HL-60/S4 treated with retinoic acid at 250 ng/mL for 4 days and 3 days (cell line): Measurements from ENCODE around the gene COL6A2.
"Not testable (repeated sequence)": the region's sequence is repeated elsewhere in the genome, so short reads cannot be mapped to it uniquely, and the experiment has no call there.

Source experiments
- in situ Hi-C: fragments of 300-500 bp; cut with MboI; formaldehyde crosslinking; loops from 2 replicates; pipeline ENCODE4 v1.7.0; 2022; ENCODE audit warnings: low sequenced_read_pairs

COL6A2 gene

DNA sequence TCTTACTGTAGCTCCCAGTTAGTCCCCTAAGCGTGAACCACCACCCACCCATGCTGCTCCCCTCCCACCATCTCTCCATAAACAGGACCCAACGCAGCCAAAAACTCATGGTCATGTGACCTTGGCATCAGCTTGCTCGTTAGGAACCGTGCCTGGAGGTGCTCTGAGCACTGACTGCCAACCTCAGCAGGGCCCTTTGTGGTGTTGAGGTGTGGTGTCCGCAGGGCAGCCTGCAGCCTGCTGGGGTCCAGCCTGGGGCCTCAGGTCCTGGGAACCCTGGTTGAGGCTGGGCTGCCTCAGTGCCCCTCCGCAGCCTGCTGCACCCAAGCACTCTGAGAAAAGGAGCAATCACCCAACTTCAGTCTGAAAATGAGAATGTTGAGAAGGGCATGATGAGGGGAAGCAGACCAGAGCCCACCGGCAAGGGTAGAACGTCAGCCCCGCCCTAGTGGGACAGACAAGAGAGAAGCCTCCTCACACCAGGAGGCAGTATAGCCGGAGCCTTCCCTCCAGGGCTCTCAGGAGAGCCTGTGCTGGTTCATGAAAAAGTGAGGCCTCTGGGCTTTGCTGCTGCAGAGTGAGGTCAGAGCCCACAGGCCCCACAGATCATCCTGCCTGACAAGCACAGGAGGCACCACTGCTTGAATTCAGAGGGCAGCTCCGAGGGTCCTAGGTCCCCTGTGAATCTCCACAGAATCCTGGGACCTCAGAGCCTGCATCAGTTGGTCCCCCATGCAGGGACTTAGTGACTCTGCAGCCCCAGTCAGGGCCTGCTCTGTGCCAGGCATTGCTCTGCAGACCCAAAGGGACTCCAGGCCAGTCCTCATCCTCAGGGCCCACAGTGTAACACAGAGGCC lies 4.9 kb upstream of the COL6A2 start:
- in situ Hi-C loops: no loop called here

GRCh38 chr21:46093668-46094400 lies 4.1 kb upstream of the COL6A2 start:
- in situ Hi-C loops: no loop called here

DNA sequence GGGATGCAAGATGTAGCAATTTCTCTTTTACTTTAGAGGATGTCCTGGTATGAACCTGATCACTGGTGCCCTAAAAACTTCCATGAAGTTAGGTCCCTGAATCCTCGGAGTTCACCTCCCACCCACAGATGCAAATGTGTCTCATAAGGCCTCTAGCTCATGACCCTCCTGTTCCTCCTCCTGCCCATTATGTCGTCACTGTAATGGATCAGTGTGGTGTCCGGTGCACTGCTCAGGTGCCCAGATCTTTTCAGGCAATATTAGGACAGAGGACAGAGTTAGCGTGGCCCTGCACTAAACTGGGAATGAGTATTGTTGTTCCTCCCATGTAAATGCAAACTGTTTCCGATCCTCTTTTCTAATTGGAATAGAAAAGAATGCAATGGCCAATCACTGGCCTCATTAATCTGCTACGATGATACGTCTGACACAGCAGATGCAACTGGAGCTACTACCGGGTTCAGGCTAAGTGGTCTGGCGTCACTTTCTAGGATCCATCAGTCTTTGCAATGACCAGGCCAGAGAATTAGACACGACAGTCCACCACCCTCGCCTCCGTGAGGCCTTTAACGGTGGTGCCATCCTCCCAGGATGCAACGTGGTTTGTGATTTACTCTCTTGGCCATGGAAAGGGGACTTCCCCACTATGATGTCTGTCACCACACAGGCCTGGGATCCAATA lies 3.4 kb upstream of the COL6A2 start:
- in situ Hi-C loops: no loop called here

DNA sequence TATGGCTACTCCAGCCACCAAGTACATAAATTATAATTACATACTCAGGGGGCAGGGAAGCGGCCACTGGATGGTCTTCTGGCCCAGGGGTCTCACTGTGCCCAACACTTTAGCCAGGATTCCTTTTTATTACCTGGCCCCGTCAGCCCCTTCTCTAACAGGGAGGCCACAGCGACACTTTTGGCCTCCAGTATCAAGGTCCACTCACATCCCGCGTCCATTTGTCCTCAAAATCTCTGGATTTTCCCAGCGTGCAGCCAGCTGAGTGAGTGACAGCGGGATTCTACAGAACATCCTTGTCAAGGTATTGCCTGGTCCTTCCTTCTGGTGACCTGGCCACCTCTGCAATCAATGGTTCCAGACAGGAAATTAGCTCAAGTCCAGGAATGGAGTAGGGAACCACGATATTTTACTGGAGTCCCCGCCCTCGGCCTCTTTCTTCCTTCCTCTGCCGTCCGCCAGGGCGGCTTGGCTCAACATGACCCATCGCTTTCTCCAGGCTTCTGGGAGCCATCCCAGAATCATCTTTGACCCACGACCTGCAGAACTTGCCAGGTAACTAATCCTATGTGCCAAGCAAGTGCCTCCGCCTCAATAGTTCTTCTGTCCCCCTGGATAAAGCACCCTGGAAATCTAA lies 2.7 kb upstream of the COL6A2 start:
- in situ Hi-C loops: no loop called here

DNA sequence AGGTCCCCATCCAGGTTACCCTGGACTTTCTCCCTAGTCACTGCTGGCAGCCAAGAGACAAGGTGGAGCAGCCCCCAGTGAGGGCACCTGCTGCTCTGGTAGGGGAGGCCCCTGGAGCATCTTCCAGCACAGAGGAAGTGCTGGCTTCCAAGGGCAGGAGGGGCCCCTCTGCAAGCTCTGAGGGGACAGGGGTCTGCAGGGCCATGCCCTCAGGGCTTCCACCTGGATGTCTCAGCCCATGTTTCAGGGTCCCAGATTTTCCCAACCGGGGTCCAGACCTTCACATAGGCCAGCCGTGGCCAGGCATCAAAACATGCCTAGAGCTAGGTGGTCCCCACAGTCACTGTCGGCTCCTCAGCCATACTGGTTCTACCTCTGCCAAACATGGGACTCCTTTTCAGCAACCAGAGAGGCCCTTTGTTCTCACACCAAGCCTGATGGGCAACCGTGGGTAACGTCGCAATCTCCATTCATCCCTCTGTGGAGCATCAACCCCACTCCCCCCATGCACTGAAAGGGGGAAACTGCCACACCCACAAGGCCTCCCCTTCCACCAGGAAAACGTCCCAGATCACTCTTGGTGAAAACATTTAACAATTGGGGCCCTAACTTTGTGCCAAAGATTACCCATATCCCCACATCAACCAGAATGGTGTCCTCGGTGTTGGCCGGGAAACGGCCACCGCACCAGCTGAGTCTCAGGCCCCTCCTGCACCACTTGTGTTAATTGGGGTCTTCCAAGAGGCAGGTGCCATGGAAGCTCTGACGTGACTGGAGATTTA lies 1.9 kb upstream of the COL6A2 start:
- in situ Hi-C loops: no loop called here

DNA sequence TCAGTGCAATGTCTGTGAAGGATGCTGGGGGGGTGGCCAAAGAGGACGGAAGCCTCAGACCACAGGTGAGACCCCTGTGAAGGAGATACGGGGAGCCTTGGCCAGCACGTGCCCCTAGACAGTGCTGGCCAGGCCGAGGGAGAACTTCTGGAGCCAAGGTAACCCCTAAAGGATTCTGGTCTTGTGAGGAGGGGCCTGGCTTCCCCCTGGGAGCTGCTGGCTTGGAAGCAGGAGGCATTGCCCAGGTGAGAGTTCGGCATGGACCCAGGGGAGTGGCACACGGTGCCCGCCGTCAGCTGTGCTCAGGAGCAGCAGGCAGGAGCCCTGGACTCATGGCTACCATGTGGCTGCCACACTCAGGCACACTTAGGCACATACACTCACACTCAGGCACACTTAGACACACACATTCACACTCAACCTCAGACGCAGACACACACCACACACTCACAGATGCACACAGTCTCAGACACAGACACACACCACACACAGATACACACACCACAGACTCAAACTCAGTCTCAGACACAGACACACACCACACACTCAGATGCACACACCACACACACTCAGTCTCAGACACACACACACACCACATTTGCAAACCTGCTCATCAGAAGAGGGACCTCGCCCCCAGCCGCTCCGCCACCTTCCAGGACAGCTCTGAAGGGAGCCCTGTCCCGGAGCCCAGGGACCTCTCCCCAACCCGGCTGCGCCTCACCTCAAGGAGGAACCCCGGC lies 1.1 kb upstream of the COL6A2 start:
- in situ Hi-C loops: no loop called here

- in situ Hi-C loops: no loop called here
Observed at GRCh38 chr21:46098303-46099141, 610 bp downstream of the COL6A2 start.

- in situ Hi-C loops: no loop called here
Observed at GRCh38 chr21:46099476-46099875, 1.6 kb downstream of the COL6A2 start.

GRCh38 chr21:46100020-46100419 lies 2.1 kb downstream of the COL6A2 start:
- in situ Hi-C loops: no loop called here

DNA sequence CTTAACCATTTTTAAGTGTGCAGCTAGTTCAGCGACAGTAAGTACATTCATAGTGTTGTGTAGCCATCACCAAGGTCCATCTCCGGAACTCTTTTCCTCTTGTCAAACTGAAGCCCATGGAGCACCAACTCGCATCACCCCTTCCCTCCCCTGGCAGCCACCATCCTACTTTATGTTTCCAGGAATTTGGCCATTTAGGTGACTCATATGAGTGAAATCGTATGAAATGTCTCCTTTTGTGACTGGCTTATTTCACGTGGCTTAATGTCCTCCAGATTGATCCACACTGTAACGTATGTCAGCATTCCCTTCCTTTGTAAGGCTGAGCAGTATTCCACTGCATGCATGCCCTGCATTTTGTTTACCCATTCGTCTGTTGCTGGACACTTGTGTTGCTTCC lies 2.5 kb downstream of the COL6A2 start:
- in situ Hi-C loops: no loop called here

DNA sequence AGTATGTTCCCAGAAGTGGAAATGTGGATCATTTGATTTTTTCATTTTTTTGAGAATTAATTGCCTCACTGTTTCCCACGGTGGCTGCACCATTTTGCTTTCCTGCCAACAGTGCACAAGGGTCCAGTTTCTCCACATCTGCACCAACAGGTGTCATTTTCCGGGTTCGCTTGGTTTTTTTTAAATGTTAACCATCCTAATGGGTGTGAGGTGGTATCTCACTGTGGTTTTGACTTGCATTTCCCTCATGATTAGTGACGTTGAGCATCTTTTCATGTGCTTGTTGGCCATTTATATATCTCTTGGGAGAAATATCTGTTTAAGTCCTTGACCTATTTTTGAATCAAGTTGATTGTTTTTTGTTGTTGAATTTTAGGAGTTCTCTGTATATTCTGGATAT lies 3.0 kb downstream of the COL6A2 start:
- in situ Hi-C loops: no loop called here

DNA sequence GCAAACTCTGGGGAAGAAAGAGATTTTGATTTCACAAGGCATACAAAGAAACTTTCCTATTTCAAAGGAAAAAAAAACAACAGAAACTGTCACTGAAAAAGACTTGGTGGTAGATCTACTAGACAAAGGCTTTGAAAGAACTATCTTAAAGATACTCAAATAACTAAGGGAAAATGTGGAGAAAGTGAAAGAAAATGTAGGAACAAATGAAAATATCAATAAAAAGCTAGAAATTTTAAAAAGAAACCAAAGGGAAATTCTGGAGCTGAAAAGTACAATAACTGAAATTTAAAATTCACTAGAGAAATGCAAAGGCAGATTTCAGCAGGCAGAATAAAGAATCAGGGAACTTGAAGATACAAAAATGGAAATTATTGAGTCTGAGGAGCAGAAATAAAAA lies 6.2 kb downstream of the COL6A2 start:
- in situ Hi-C loops: no loop called here

GRCh38 chr21:46107376-46107775 lies 9.5 kb downstream of the COL6A2 start:
- in situ Hi-C loops: not testable (repeated sequence)

GRCh38 chr21:46108827-46109312 lies 11.0 kb downstream of the COL6A2 start:
- in situ Hi-C loops: no loop called here

DNA sequence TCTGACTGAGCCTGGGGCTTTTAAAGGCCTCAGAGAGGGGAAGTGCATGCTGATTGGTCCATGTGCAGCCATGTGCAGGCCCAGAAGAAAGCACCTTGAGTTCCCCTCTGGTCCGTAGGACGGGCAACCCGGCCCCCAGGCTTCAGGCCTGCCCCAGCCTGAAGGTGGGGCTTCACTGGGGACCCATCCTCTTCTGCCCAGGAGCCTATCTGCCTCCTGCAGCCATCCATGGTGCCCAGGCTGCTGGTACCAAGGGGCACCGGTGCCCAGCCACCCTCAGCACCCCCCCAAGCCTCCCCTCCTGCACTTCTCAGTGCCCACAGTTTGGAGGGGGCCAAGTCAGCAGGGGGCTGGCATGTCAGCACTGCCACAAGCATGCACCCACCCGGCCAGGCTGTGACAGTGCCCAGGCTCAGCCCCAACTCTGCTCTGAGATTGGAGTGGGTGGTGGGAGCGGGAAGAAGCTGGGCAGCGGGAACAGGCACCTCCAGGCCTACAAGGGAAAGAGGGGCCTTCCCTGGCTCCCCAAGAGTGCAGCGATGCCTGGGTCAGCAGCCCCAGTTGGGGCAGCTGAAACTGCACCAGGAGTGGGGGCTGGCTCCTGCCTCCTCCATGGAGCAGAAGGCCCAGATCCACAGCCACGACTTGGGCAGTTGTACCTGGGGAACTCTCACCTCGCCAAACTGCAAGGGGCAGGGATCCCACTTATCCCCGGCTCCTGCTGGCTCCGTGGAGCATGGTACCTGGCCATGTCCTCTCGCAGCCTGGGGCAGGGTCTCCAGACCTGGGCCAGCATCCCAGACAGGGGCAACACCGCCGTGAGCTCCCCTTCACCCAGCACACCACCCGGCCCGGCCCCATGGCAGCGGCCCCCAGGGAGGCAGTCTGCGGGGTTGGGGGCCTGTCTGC lies 11.7 kb downstream of the COL6A2 start:
- in situ Hi-C loops: no loop called here

- in situ Hi-C loops: no loop called here
Observed at GRCh38 chr21:46110499-46111192, 12.7 kb downstream of the COL6A2 start.

GRCh38 chr21:46111193-46111571 lies 13.3 kb downstream of the COL6A2 start:
- in situ Hi-C loops: no loop called here
